ENCODE results near the gene ADARB1. TPM values are rescaled to one million over a fixed set of nuclear protein-coding genes. Genes with fewer than 3 reads are reported as not detected.

ADARB1 gene
- total RNA-seq, 1 donor = 2.1 TPM

- TF ChIP-seq CTCF (IDR thresholded peaks at IDR 0.05; ENCODE audit: insufficient read depth, low read length) = no peak
- H3K4me3 ChIP-seq (ENCODE audit: low read depth, low read length) = no peak overlapping the region
- no peak for DNase-seq (ENCODE audit: low read depth)
Measured at GRCh38 chr21:45228656-45229240, 154.4 kb downstream of the ADARB1 start.

- no peak for DNase-seq (ENCODE audit: low read depth)
- no peak for TF ChIP-seq CTCF (IDR thresholded peaks at IDR 0.05; ENCODE audit: insufficient read depth, low read length)
- H3K4me3 ChIP-seq (ENCODE audit: low read depth, low read length) = no peak overlapping the region
Measured at GRCh38 chr21:45231705-45232104, 157.3 kb downstream of the ADARB1 start.

DNA sequence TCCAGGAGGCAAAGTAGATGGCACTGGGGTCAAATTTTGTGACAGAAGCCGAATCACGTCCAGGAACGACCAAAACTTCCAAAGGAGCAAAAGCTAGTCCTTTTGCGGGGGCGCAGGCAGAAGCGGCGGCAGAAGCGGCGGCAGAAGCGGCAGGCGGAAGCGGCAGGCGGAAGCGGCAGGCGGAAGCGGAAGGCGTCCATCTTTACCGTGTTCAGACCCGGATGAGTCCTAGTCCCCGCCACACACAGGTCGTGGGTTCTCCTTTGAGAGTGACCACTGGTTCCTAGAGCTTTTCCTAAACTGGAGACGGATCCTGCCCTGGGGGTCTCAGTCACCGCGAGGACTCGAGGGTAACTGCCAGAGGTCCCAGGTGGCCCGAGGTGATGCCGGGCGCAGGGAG is 159.7 kb downstream of the ADARB1 start:
- no peak for TF ChIP-seq CTCF (IDR thresholded peaks at IDR 0.05; ENCODE audit: insufficient read depth, low read length)
- DNase-seq (ENCODE audit: low read depth) = no peak
- H3K4me3 ChIP-seq (ENCODE audit: low read depth, low read length) = no peak overlapping the region

GRCh38 chr21:45234965-45235364 is 160.6 kb downstream of the ADARB1 start:
- no peak for DNase-seq (ENCODE audit: low read depth)
- no peak for TF ChIP-seq CTCF (IDR thresholded peaks at IDR 0.05; ENCODE audit: insufficient read depth, low read length)
- H3K4me3 ChIP-seq (ENCODE audit: low read depth, low read length) = no peak overlapping the region

DNA sequence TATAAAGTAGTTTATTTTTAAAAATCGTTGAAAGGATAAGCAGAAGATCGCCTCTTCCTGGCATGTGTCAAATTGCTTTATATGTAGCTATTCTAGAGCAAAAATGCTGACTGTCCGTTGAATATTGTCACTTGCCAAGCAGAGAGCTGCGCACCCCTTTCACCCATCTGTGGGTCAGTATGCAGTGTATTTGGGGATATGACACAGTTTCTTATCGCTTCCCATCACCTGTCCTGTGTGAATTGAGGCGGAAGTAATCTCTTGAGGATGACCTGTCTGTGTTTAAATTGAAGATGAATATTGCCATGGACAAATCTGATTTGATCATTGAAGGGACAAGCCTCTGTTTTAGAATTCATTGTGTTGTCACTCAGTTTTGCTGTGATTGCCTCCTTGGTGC is 161.1 kb downstream of the ADARB1 start:
- H3K4me3 ChIP-seq (ENCODE audit: low read depth, low read length) = no peak overlapping the region
- DNase-seq (ENCODE audit: low read depth) = no peak
- no peak for TF ChIP-seq CTCF (IDR thresholded peaks at IDR 0.05; ENCODE audit: insufficient read depth, low read length)

- no peak for DNase-seq (ENCODE audit: low read depth)
- TF ChIP-seq CTCF (IDR thresholded peaks at IDR 0.05; ENCODE audit: insufficient read depth, low read length) = no peak
- H3K4me3 ChIP-seq (ENCODE audit: low read depth, low read length) = no peak overlapping the region
Measured at GRCh38 chr21:45236481-45236880, 162.1 kb downstream of the ADARB1 start.

GRCh38 chr21:45237401-45237800 is 163.0 kb downstream of the ADARB1 start:
- DNase-seq (ENCODE audit: low read depth) = no peak
- TF ChIP-seq CTCF (IDR thresholded peaks at IDR 0.05; ENCODE audit: insufficient read depth, low read length) = no peak
- H3K4me3 ChIP-seq (ENCODE audit: low read depth, low read length) = no peak overlapping the region
